Measurements from ENCODE around the gene FARP2.

The FARP2 gene

GRCh38 chr2:241495172-241496002 is 139.3 kb downstream of the FARP2 start:
- DNase-seq (ENCODE audit: extremely low spot score) = no peak
- TF ChIP-seq, protein P1, sequence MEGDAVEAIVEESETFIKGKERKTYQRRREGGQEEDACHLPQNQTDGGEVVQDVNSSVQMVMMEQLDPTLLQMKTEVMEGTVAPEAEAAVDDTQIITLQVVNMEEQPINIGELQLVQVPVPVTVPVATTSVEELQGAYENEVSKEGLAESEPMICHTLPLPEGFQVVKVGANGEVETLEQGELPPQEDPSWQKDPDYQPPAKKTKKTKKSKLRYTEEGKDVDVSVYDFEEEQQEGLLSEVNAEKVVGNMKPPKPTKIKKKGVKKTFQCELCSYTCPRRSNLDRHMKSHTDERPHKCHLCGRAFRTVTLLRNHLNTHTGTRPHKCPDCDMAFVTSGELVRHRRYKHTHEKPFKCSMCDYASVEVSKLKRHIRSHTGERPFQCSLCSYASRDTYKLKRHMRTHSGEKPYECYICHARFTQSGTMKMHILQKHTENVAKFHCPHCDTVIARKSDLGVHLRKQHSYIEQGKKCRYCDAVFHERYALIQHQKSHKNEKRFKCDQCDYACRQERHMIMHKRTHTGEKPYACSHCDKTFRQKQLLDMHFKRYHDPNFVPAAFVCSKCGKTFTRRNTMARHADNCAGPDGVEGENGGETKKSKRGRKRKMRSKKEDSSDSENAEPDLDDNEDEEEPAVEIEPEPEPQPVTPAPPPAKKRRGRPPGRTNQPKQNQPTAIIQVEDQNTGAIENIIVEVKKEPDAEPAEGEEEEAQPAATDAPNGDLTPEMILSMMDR (IDR thresholded peaks at IDR 0.05; ENCODE audit: control extremely low read depth, extremely low read depth, low read depth, missing control alignments) = no peak
- ChIA-PET POLR2A (no interaction called here), CTCF (no interaction called here)

- TF ChIP-seq, protein P1 (IDR thresholded peaks at IDR 0.05; ENCODE audit: control extremely low read depth, extremely low read depth, low read depth, missing control alignments) = no peak
- DNase-seq (ENCODE audit: extremely low spot score) = no peak
- ChIA-PET POLR2A (no interaction called here), CTCF (no interaction called here)
Measured at GRCh38 chr2:241496003-241496707, 140.1 kb downstream of the FARP2 start.

GRCh38 chr2:241496904-241497877 is 141.1 kb downstream of the FARP2 start:
- no peak for DNase-seq (ENCODE audit: extremely low spot score)
- ChIA-PET CTCF (no interaction called here), POLR2A (no interaction called here)
- TF ChIP-seq, protein P1 (IDR thresholded peaks at IDR 0.05; ENCODE audit: control extremely low read depth, extremely low read depth, low read depth, missing control alignments) = no peak

DNA sequence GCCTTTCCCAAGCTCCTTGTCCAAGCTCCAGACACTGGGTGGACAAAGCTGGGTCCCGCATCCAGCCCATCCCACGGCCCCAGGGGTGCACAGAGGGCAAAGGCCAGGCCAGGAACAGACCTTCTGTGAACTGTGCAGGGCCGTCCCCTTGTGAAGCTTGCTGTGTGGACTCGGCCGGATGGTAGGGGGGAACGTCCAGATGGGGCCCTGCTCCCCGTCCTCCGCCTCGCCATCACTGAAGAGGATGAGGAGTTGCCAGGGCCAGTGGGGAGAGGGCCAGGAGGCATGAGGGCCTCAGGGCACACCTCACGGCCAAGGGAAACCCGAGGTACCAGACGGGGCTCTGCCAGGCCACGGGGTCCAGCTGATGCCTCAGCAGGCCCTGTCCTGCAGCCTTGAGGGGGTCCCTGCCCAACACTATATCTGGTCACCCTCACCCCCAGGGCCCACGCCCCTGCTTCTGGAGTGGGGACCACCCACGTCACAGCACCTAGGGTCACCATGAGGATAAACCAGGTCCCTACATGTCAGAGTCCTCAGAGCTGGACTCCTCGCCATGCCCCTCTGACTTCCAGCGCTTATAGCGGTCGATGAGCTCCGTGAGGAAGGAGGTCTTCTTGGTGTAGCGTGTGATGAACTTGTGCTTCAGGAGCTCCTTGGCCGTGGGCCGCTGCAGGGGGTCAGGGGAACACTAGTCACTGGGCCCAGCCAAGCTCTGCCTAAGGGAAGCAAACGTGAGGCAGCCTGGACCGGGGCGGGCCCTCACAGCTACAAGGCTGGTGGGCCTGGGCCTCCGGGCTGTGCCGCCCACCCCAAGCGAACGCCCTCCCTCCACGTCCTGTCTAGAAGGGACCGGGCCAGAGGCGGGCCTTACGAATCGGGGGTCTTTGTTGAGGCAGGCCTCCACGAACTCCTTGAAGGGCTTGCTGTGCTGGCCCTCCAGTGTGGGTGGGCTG is 142.3 kb downstream of the FARP2 start:
- TF ChIP-seq, protein P1 (IDR thresholded peaks at IDR 0.05; ENCODE audit: control extremely low read depth, extremely low read depth, low read depth, missing control alignments) = no peak
- DNase-seq (ENCODE audit: extremely low spot score) = no peak
- POLR2A ChIA-PET = no interaction called here
- CTCF ChIA-PET = interaction anchor here (0.6 kb wide), 1 partner anchor 9 kb away, joined by 3 read pairs; the partner anchor contains the start of gene STK25

GRCh38 chr2:241499146-241499965 is 143.3 kb downstream of the FARP2 start:
- ChIA-PET POLR2A (no interaction called here), CTCF (interaction anchor here (0.6 to 1.3 kb wide), 2 partner anchors 8 to 114 kb away, joined by 3 read pairs; partner anchors contain the start of gene STK25)
- TF ChIP-seq, protein P1 (IDR thresholded peaks at IDR 0.05; ENCODE audit: control extremely low read depth, extremely low read depth, low read depth, missing control alignments) = no peak
- no peak for DNase-seq (ENCODE audit: extremely low spot score)
